GM23338 (cell line): Measurements from ENCODE around the gene MYOF. TPM values are rescaled to one million over a fixed set of nuclear protein-coding genes. Genes with fewer than 3 reads are reported as not detected.

Experiments used
- ATAC-seq: fragments of 200-7000 bp; cut with Tn5 transposase; 3 replicates; pipeline ENCODE4 v1.9.1; 2020
- DNase-seq: peaks from one replicate; pipeline ENCODE4 v3.0.0-alpha.2; 2015; ENCODE audit warnings: low spot score
- H2AFZ ChIP-seq: fragments of 200-600 bp; sonication (generic); 2 replicates; pipeline ENCODE4 v1.8.0; 2016; ENCODE audit warnings: antibody characterized with exemption, mild to moderate bottlenecking, moderate library complexity
- H3F3A ChIP-seq: fragments of 200-600 bp; sonication (generic); replicated peaks from 2 replicates; pipeline ENCODE4 v1.8.0; 2017; ENCODE audit warnings: antibody characterized with exemption, mixed run types, low read depth
- H3K27ac ChIP-seq: fragments of 200-600 bp; sonication (generic); 2 replicates; pipeline ENCODE4 v1.6.1; 2016; ENCODE audit warnings: low read depth
- H3K27me3 ChIP-seq: fragments of 200-600 bp; sonication (generic); 2 replicates; pipeline ENCODE4 v1.8.0; 2016; ENCODE audit warnings: mild to moderate bottlenecking, mixed run types, moderate library complexity; ENCODE audit not compliant: insufficient read depth
- H3K36me3 ChIP-seq: fragments of 200-600 bp; sonication (generic); 2 replicates; pipeline ENCODE4 v1.8.0; 2016; ENCODE audit warnings: mild to moderate bottlenecking; ENCODE audit not compliant: insufficient read depth
- H3K4me1 ChIP-seq: fragments of 200-600 bp; sonication (generic); 2 replicates; pipeline ENCODE4 v1.8.0; 2016; ENCODE audit warnings: mild to moderate bottlenecking, moderate library complexity; ENCODE audit not compliant: insufficient read depth
- H3K4me2 ChIP-seq: fragments of 200-600 bp; sonication (generic); 2 replicates; pipeline ENCODE4 v1.7.1; 2017; ENCODE audit warnings: mixed run types
- H3K4me3 ChIP-seq: fragments of 200-600 bp; sonication (generic); 2 replicates; pipeline ENCODE4 v1.6.1; 2016; ENCODE audit warnings: mixed run types
- H3K79me2 ChIP-seq: fragments of 200-600 bp; sonication (generic); replicated peaks from 2 replicates; pipeline ENCODE4 v1.8.0; 2017; ENCODE audit warnings: mild to moderate bottlenecking; ENCODE audit not compliant: insufficient read depth
- H3K9me2 ChIP-seq: fragments of 200-600 bp; sonication (generic); 2 replicates; pipeline ENCODE4 v1.8.0; 2017; ENCODE audit not compliant: insufficient read depth
- H4K20me1 ChIP-seq: fragments of 200-600 bp; sonication (generic); replicated peaks from 2 replicates; pipeline ENCODE4 v1.8.0; 2017; ENCODE audit warnings: mild to moderate bottlenecking; ENCODE audit not compliant: insufficient read depth
- H3K27ac Mint-ChIP-seq: 2 replicates; pipeline ENCODE4 v1.8.0; 2020; ENCODE audit warnings: inconsistent platforms, mild to moderate bottlenecking, moderate library complexity, mixed read lengths
- H3K27me3 Mint-ChIP-seq: 3 replicates; pipeline ENCODE4 v1.8.0; 2022; ENCODE audit warnings: low read depth, mild to moderate bottlenecking, moderate library complexity, mixed read lengths, inconsistent platforms; ENCODE audit not compliant: insufficient read depth, poor library complexity
- H3K36me3 Mint-ChIP-seq: 3 replicates; pipeline ENCODE4 v1.8.0; 2021; ENCODE audit warnings: low read depth, mild to moderate bottlenecking, inconsistent platforms, moderate library complexity, mixed read lengths
- H3K4me1 Mint-ChIP-seq: 3 replicates; pipeline ENCODE4 v1.8.0; 2020; ENCODE audit warnings: mild to moderate bottlenecking, inconsistent platforms, mixed read lengths
- H3K4me3 Mint-ChIP-seq: 3 replicates; pipeline ENCODE4 v1.8.0; 2021; ENCODE audit warnings: moderate library complexity, mild to moderate bottlenecking, inconsistent platforms, mixed read lengths
- H3K9me3 Mint-ChIP-seq: 3 replicates; pipeline ENCODE4 v1.8.0; 2020; ENCODE audit warnings: moderate library complexity, mild to moderate bottlenecking, inconsistent platforms, mixed read lengths
- CREB1 ChIP-seq: fragments of 250-450 bp; sonication (Bioruptor Pico); IDR thresholded peaks from 2 replicates; pipeline ENCODE4 v1.5.0; 2020; ENCODE audit warnings: low read depth, mild to moderate bottlenecking, moderate library complexity
- CTCF ChIP-seq, 2 experiments: fragments of 200-600 bp in 1 of 2; sonication (generic) in 1 of 2; conservative IDR thresholded peaks; 2 replicates each; pipeline versions ENCODE4 v1.5.1 to v1.6.1; 2016 to 2017; ENCODE audit warnings: antibody characterized with exemption in 2 of 2, low read depth in 2 of 2, mild to moderate bottlenecking in 2 of 2, moderate library complexity in 1 of 2
- ETS1 ChIP-seq: IDR thresholded peaks from 2 replicates; pipeline ENCODE4 v1.6.1; 2016; ENCODE audit warnings: antibody characterized with exemption
- EZH2 ChIP-seq: fragments of 200-600 bp; sonication (generic); IDR thresholded peaks from one replicate; pipeline ENCODE4 v1.8.0; 2017; ENCODE audit warnings: antibody characterized with exemption, mild to moderate bottlenecking, low read depth; ENCODE audit not compliant: unreplicated experiment
- EZH2phosphoT487 ChIP-seq: fragments of 200-600 bp; sonication (generic); IDR thresholded peaks from one replicate; pipeline ENCODE4 v1.8.1; 2018; ENCODE audit warnings: antibody characterized with exemption; ENCODE audit not compliant: unreplicated experiment
- JUNB ChIP-seq: IDR thresholded peaks from one replicate; pipeline ENCODE4 v1.6.1; 2016; ENCODE audit warnings: antibody characterized with exemption; ENCODE audit not compliant: unreplicated experiment
- NANOG ChIP-seq: IDR thresholded peaks from 2 replicates; pipeline ENCODE4 v1.6.1; 2016; ENCODE audit warnings: antibody characterized with exemption, borderline replicate concordance
- POLR2AphosphoS5 ChIP-seq: IDR thresholded peaks from 2 replicates; pipeline ENCODE4 v1.6.1; 2016; ENCODE audit warnings: antibody characterized with exemption, low read depth
- REST ChIP-seq: IDR thresholded peaks from one replicate; pipeline ENCODE4 v1.6.1; 2018; ENCODE audit warnings: antibody characterized with exemption; ENCODE audit not compliant: unreplicated experiment
- STAT1 ChIP-seq: IDR thresholded peaks from one replicate; pipeline ENCODE4 v1.6.1; 2016; ENCODE audit warnings: antibody characterized with exemption; ENCODE audit not compliant: unreplicated experiment
- ZNF114 ChIP-seq: fragments of 250-450 bp; sonication (Bioruptor Pico); IDR thresholded peaks from 2 replicates; pipeline ENCODE4 v1.5.0; 2020; ENCODE audit warnings: mild to moderate bottlenecking, moderate library complexity
- ZNF331 ChIP-seq: fragments of 250-450 bp; sonication (Bioruptor Pico); IDR thresholded peaks from 2 replicates; pipeline ENCODE4 v1.5.0; 2020; ENCODE audit warnings: low read depth, mild to moderate bottlenecking, moderate library complexity
- ZNF462 ChIP-seq: fragments of 250-450 bp; sonication (Bioruptor Pico); IDR thresholded peaks from 2 replicates; pipeline ENCODE4 v1.5.0; 2020; ENCODE audit warnings: mild to moderate bottlenecking, moderate library complexity
- polyA plus RNA-seq: library from polyadenylated mRNA; unstranded; fragments of >200 nt; fragmentation: Nextera tagmentation; extraction: Ambion mirVana; gene quantifications from 2 replicates; pipeline ENCODE4 v1.2.1, GENCODE V29; 2016
- total RNA-seq: library from RNA; depleted of rRNA; stranded (reverse); fragments of >200 nt; shearing (Covaris generic); gene quantifications from 2 replicates; pipeline ENCODE4 v1.2.3, GENCODE V29; 2014

MYOF gene
- total and polyA plus RNA-seq, 2 experiments from 2014 or later, result 0.82 to 1.4 TPM

GRCh38 chr10:93478873-93479272 lies 3.3 kb downstream of the MYOF start:
- Histone ChIP-seq H3K79me2 (no peaks in the 10 kb centered on the region), H3K36me3 (no peaks in the 10 kb centered on the region), H3K9me2 (no peaks in the 10 kb centered on the region), H3F3A (no peaks in the 10 kb centered on the region), H3K27ac (no peak overlapping the region), H4K20me1 (no peaks in the 10 kb centered on the region), H3K4me1 (peaks cover 6% of the 10 kb centered on the region; the same call in 1 of the 2 replicates), H3K4me3 (no peak overlapping the region), H3K27me3 (peaks cover 17% of the 10 kb centered on the region), H2AFZ (no peak overlapping the region), H3K4me2 (no peak overlapping the region)
- DNase-seq, result no peak
- Mint-ChIP-seq H3K27me3 (peaks cover 3% of the 10 kb centered on the region), H3K4me3 (no peak overlapping the region), H3K4me1 (peaks cover 17% of the 10 kb centered on the region), H3K27ac (no peak overlapping the region), H3K36me3 (no peaks in the 10 kb centered on the region), H3K9me3 (no peaks in the 10 kb centered on the region)
- ATAC-seq, result no peak
- TF ChIP-seq CREB1, result no peak
- no peak for TF ChIP-seq ETS1
- no peak for TF ChIP-seq ZNF462
- no peak for TF ChIP-seq JUNB
- TF ChIP-seq ZNF114 (CRISPR knock-in tag), result no peak
- TF ChIP-seq REST, result no peak
- no peak for TF ChIP-seq STAT1
- no peak for TF ChIP-seq EZH2
- no peak for TF ChIP-seq EZH2phosphoT487
- no peak for TF ChIP-seq POLR2AphosphoS5
- TF ChIP-seq ZNF331 (CRISPR knock-in tag), result no peak
- no peak for TF ChIP-seq CTCF (conservative IDR thresholded peaks at IDR 0.05; ENCODE audit: low read depth in 2 of 2)
- TF ChIP-seq NANOG, result no peak
